ENCODE results near the gene TSPAN1.

TSPAN1 gene

GRCh38 chr1:46187106-46187869, 12.4 kb downstream of the TSPAN1 start:
- no peak for DNase-seq (ENCODE audit: low read depth in 2 of 2)

- no peak for DNase-seq (ENCODE audit: low read depth in 2 of 2)
These were observed 13.6 kb downstream of the TSPAN1 start for GRCh38 chr1:46188295-46189030.

GRCh38 chr1:46190539-46190938, 15.7 kb downstream of the TSPAN1 start:
- DNase-seq (ENCODE audit: low read depth in 2 of 2): no peak

- no peak for DNase-seq (ENCODE audit: low read depth in 2 of 2)
These were observed 16.3 kb downstream of the TSPAN1 start for GRCh38 chr1:46191033-46191701.

GRCh38 chr1:46192171-46192570, 17.3 kb downstream of the TSPAN1 start:
- DNase-seq (ENCODE audit: low read depth in 2 of 2): no peak

GRCh38 chr1:46193285-46193684, 18.4 kb downstream of the TSPAN1 start:
- no peak for DNase-seq (ENCODE audit: low read depth in 2 of 2)

GRCh38 chr1:46193984-46194570, 19.2 kb downstream of the TSPAN1 start:
- DNase-seq (ENCODE audit: low read depth in 2 of 2): no peak

GRCh38 chr1:46194641-46195193, 19.8 kb downstream of the TSPAN1 start:
- DNase-seq (ENCODE audit: low read depth in 2 of 2): no peak

GRCh38 chr1:46196609-46197008, 21.7 kb downstream of the TSPAN1 start:
- no peak for DNase-seq (ENCODE audit: low read depth in 2 of 2)

GRCh38 chr1:46197560-46197963, 22.7 kb downstream of the TSPAN1 start:
- DNase-seq (ENCODE audit: low read depth in 2 of 2): no peak

- peak; percentile 29 to 61 for DNase-seq (ENCODE audit: low read depth in 2 of 2)
These were observed 23.3 kb downstream of the TSPAN1 start, which contains the start of gene POMGNT1 for GRCh38 chr1:46197964-46198811. TSS of gene POMGNT1 (minus strand) at chr1:46198434. CDS start at chr1:46197821, 613 bp downstream.

GRCh38 chr1:46199233-46199749, 24.4 kb downstream of the TSPAN1 start:
- DNase-seq (ENCODE audit: low read depth in 2 of 2): no peak

- no peak for DNase-seq (ENCODE audit: low read depth in 2 of 2)
These were observed 29.0 kb downstream of the TSPAN1 start for GRCh38 chr1:46203738-46204405.

GRCh38 chr1:46204406-46204742, 29.5 kb downstream of the TSPAN1 start:
- DNase-seq (ENCODE audit: low read depth in 2 of 2): no peak

- DNase-seq (ENCODE audit: low read depth in 2 of 2): no peak
These were observed 30.3 kb downstream of the TSPAN1 start for GRCh38 chr1:46205141-46205540.

- DNase-seq (ENCODE audit: low read depth in 2 of 2): no peak
These were observed 30.9 kb downstream of the TSPAN1 start for GRCh38 chr1:46205791-46206190.

- DNase-seq (ENCODE audit: low read depth in 2 of 2): no peak
These were observed 31.5 kb downstream of the TSPAN1 start for GRCh38 chr1:46206399-46206798.

- no peak for DNase-seq (ENCODE audit: low read depth in 2 of 2)
These were observed 35.7 kb downstream of the TSPAN1 start for GRCh38 chr1:46210561-46210960.

- no peak for DNase-seq (ENCODE audit: low read depth in 2 of 2)
These were observed 36.2 kb downstream of the TSPAN1 start for GRCh38 chr1:46211051-46211450.

- DNase-seq (ENCODE audit: low read depth in 2 of 2): no peak
These were observed 40.6 kb downstream of the TSPAN1 start for GRCh38 chr1:46215504-46215903.
